Left kidney (tissue), 2 donors: ENCODE measurements around the gene CCDC148. TPM values are rescaled to one million over a fixed set of nuclear protein-coding genes. Genes with fewer than 3 reads are reported as not detected.
"Not testable (repeated sequence)": the region's sequence is repeated elsewhere in the genome, so short reads cannot be mapped to it uniquely, and the experiment has no call there.

ENCODE experiments used
- DNase-seq: peaks from one replicate; pipeline ENCODE4 v3.0.0-alpha.2; 2013
- polyA plus RNA-seq: library from polyadenylated mRNA; unstranded; fragments of 120-200 nt; gene quantifications from one replicate; pipeline ENCODE4 v1.2.1, GENCODE V29; 2013; ENCODE audit not compliant: insufficient read length

CCDC148 gene
- polyA plus RNA-seq, 1 donor = 11.4 TPM

- no peak for DNase-seq
Observed at GRCh38 chr2:158291544-158292180, 164.9 kb downstream of the CCDC148 start.

GRCh38 chr2:158290225-158290624 is 166.3 kb downstream of the CCDC148 start:
- no peak for DNase-seq

- no peak for DNase-seq
Observed at GRCh38 chr2:158276619-158277471, 179.7 kb downstream of the CCDC148 start.

GRCh38 chr2:158273791-158274190 is 182.8 kb downstream of the CCDC148 start:
- DNase-seq = no peak

- no peak for DNase-seq
Observed at GRCh38 chr2:158270536-158270935, 186.0 kb downstream of the CCDC148 start.

GRCh38 chr2:158269143-158269542 is 187.4 kb downstream of the CCDC148 start:
- DNase-seq = no peak

- no peak for DNase-seq
Observed at GRCh38 chr2:158266111-158266510, 190.4 kb downstream of the CCDC148 start.

GRCh38 chr2:158255257-158255656 is 201.3 kb downstream of the CCDC148 start:
- no peak for DNase-seq

- no peak for DNase-seq
Observed at GRCh38 chr2:158253170-158253569, 203.4 kb downstream of the CCDC148 start.

GRCh38 chr2:158251356-158251755 is 205.2 kb downstream of the CCDC148 start:
- DNase-seq = no peak

GRCh38 chr2:158243392-158243791 is 213.2 kb downstream of the CCDC148 start:
- DNase-seq = no peak

GRCh38 chr2:158242280-158242679 is 214.3 kb downstream of the CCDC148 start:
- DNase-seq = no peak

GRCh38 chr2:158240975-158241374 is 215.6 kb downstream of the CCDC148 start:
- no peak for DNase-seq

- DNase-seq = peak; percentile 8
Observed at GRCh38 chr2:158239271-158239670, 217.3 kb downstream of the CCDC148 start.

GRCh38 chr2:158234497-158234896 is 222.1 kb downstream of the CCDC148 start:
- DNase-seq = no peak

GRCh38 chr2:158232476-158232875 is 224.1 kb downstream of the CCDC148 start:
- DNase-seq = no peak

- no peak for DNase-seq
Observed at GRCh38 chr2:158228943-158229508, 227.5 kb downstream of the CCDC148 start.

- not testable (repeated sequence) for DNase-seq
Observed at GRCh38 chr2:158223066-158223465, 233.5 kb downstream of the CCDC148 start.

- no peak for DNase-seq
Observed at GRCh38 chr2:158221063-158222020, 235.2 kb downstream of the CCDC148 start.

GRCh38 chr2:158217593-158217992 is 239.0 kb downstream of the CCDC148 start:
- DNase-seq = no peak

GRCh38 chr2:158214431-158214830 is 242.1 kb downstream of the CCDC148 start:
- no peak for DNase-seq

GRCh38 chr2:158213773-158214172 is 242.8 kb downstream of the CCDC148 start:
- no peak for DNase-seq
